A549 (cell line): ENCODE results near the gene KRT14. TPM values are rescaled to one million over a fixed set of nuclear protein-coding genes. Genes with fewer than 3 reads are reported as not detected.

ENCODE experiments used
- ATAC-seq, 2 experiments: fragments of 200-7000 bp in 1 of 2; fragments of >200 bp in 1 of 2; cut with Nextera tagmentation in 1 of 2; cut with Tn5 transposase in 1 of 2; 3 replicates each; pipeline versions ENCODE4 v1.8.0 to v1.9.1; 2018 to 2020; ENCODE audit warnings: mild to moderate bottlenecking in 1 of 2, moderate library complexity in 1 of 2
- CTCF ChIA-PET: fragments of 300-600 bp; sonication (Branson Sonifier 250); formaldehyde crosslinking; extraction: SDS; loops from one replicate; lab custom pipeline; 2021; ENCODE audit warnings: antibody characterized with exemption, inconsistent platforms; lab: Yijun Ruan, JAX
- POLR2A ChIA-PET: fragments of 350-600 bp; formaldehyde crosslinking; extraction: SDS; loops from one replicate; lab custom pipeline; 2021; ENCODE audit warnings: antibody characterized with exemption, inconsistent platforms; lab: Yijun Ruan, JAX
- DNase-seq, 2 experiments: peaks; one replicate each; pipeline versions ENCODE4 v3.0.0 to v3.0.0-alpha.2; 2011 to 2016; ENCODE audit warnings: low read depth in 1 of 2, low spot score in 1 of 2
- FAIRE-seq: peaks from 2 replicates; lab custom pipeline; 2011; peaks lifted over from hg19 to GRCh38; lab: Jason Lieb, UNC
- H3K27ac ChIP-seq, 2 experiments: fragments of >200 bp; sonication (Bioruptor Twin); formaldehyde crosslinking; 3 replicates each; pipeline ENCODE4 v1.5.1; 2016 to 2017
- H3K4me1 ChIP-seq: fragments of >200 bp; sonication (Bioruptor Twin); formaldehyde crosslinking; 3 replicates; pipeline ENCODE4 v1.6.1; 2016
- H3K4me2 ChIP-seq: fragments of >200 bp; sonication (Bioruptor Twin); formaldehyde crosslinking; 3 replicates; pipeline ENCODE4 v1.6.1; 2016
- H3K4me3 ChIP-seq: fragments of >200 bp; sonication (Bioruptor Twin); formaldehyde crosslinking; 3 replicates; pipeline ENCODE4 v1.5.1; 2016
- H3K9me3 ChIP-seq: fragments of >200 bp; sonication (Bioruptor Twin); formaldehyde crosslinking; 3 replicates; pipeline ENCODE4 v1.6.1; 2016
- BHLHE40 ChIP-seq: IDR thresholded peaks from 2 replicates; pipeline ENCODE4 v1.6.1; 2012; ENCODE audit warnings: low read depth, low read length, inconsistent platforms
- CTCF ChIP-seq: fragments of >200 bp; sonication (Bioruptor Twin); formaldehyde crosslinking; IDR thresholded peaks from 3 replicates; pipeline ENCODE4 v1.5.1; 2016
- EHF ChIP-seq: fragments of 250-450 bp; sonication (Bioruptor Pico); IDR thresholded peaks from 2 replicates; pipeline ENCODE4 v1.5.0; 2020; ENCODE audit warnings: mild to moderate bottlenecking
- FOSL2 ChIP-seq, 2 experiments: fragments of 450-650 bp in 1 of 2; fragments of >200 bp in 1 of 2; sonication (Bioruptor Twin) in 1 of 2; formaldehyde crosslinking; IDR thresholded peaks; 2 replicates each; pipeline versions ENCODE4 v1.5.0 to v1.6.1; 2016 to 2020; ENCODE audit warnings: mild to moderate bottlenecking in 1 of 2, moderate library complexity in 1 of 2
- HOXA7 ChIP-seq: fragments of 250-450 bp; sonication (Bioruptor Pico); IDR thresholded peaks from 2 replicates; pipeline ENCODE4 v1.5.0; 2020; ENCODE audit warnings: mild to moderate bottlenecking, moderate library complexity
- HOXB13 ChIP-seq: fragments of 250-450 bp; sonication (Bioruptor Pico); IDR thresholded peaks from 2 replicates; pipeline ENCODE4 v1.5.0; 2020; ENCODE audit warnings: low read depth, mild to moderate bottlenecking, moderate library complexity
- HOXB5 ChIP-seq: fragments of 250-450 bp; sonication (Bioruptor Pico); IDR thresholded peaks from 2 replicates; pipeline ENCODE4 v1.5.0; 2020; ENCODE audit warnings: mild to moderate bottlenecking, moderate library complexity
- JUN ChIP-seq, 2 experiments: fragments of >200 bp; sonication (Bioruptor Twin); formaldehyde crosslinking; IDR thresholded peaks; 2 replicates in 1 of 2; 3 replicates in 1 of 2; pipeline ENCODE4 v1.6.1; 2016 to 2017
- JUNB ChIP-seq: fragments of >200 bp; sonication (Bioruptor Twin); formaldehyde crosslinking; IDR thresholded peaks from 2 replicates; pipeline ENCODE4 v1.6.1; 2016
- KDM1A ChIP-seq: fragments of 200-600 bp; sonication (generic); IDR thresholded peaks from 2 replicates; pipeline ENCODE4 v1.6.1; 2016; ENCODE audit warnings: low read depth, mild to moderate bottlenecking
- MAFK ChIP-seq: fragments of 450-650 bp; IDR thresholded peaks from 2 replicates; pipeline ENCODE4 v1.6.1; 2014; ENCODE audit not compliant: partially characterized antibody
- NFE2L2 ChIP-seq: fragments of 150-350 bp; conservative IDR thresholded peaks from 2 replicates; pipeline ENCODE4 v1.6.1; 2014; ENCODE audit warnings: low read length
- NPAS2 ChIP-seq: fragments of 250-450 bp; sonication (Bioruptor Pico); IDR thresholded peaks from 2 replicates; pipeline ENCODE4 v1.8.0; 2022; ENCODE audit warnings: mild to moderate bottlenecking, moderate library complexity, borderline replicate concordance
- NR3C1 ChIP-seq: fragments of >200 bp; sonication (Bioruptor Twin); formaldehyde crosslinking; IDR thresholded peaks from 3 replicates; pipeline ENCODE4 v1.6.1; 2017
- POLR2A ChIP-seq: IDR thresholded peaks from 2 replicates; pipeline ENCODE4 v1.6.1; 2012; ENCODE audit warnings: mild to moderate bottlenecking, low read length
- RAD21 ChIP-seq, 2 experiments: fragments of >200 bp in 1 of 2; sonication (Bioruptor Twin) in 1 of 2; formaldehyde crosslinking in 1 of 2; IDR thresholded peaks in 1 of 2; conservative IDR thresholded peaks in 1 of 2; 2 replicates in 1 of 2; 3 replicates in 1 of 2; pipeline ENCODE4 v1.6.1; 2012 to 2018; ENCODE audit warnings: inconsistent platforms in 1 of 2
- RARB ChIP-seq: fragments of 250-450 bp; sonication (Bioruptor Pico); IDR thresholded peaks from 2 replicates; pipeline ENCODE4 v1.8.0; 2021; ENCODE audit warnings: mild to moderate bottlenecking, moderate library complexity
- RFX5 ChIP-seq: fragments of 450-650 bp; IDR thresholded peaks from 2 replicates; pipeline ENCODE4 v1.7.1; 2014; ENCODE audit warnings: antibody characterized with exemption, mild to moderate bottlenecking, moderate library complexity
- TP53 ChIP-seq: fragments of 250-450 bp; sonication (Bioruptor Pico); IDR thresholded peaks from 2 replicates; pipeline ENCODE4 v1.5.0; 2021; ENCODE audit warnings: mild to moderate bottlenecking, moderate library complexity
- ZNF302 ChIP-seq: fragments of 250-450 bp; sonication (Bioruptor Pico); IDR thresholded peaks from 2 replicates; pipeline ENCODE4 v1.9.0; 2021; ENCODE audit warnings: inconsistent platforms, mild to moderate bottlenecking, moderate library complexity
- ZSCAN20 ChIP-seq: fragments of 250-450 bp; sonication (Bioruptor Pico); IDR thresholded peaks from 2 replicates; pipeline ENCODE4 v1.8.0; 2022; ENCODE audit warnings: mild to moderate bottlenecking, moderate library complexity
- WGBS: methylation state at CpG from one replicate; pipeline ENCODE4 v1.1.6; 2017; ENCODE audit errors: missing lambda C conversion rate; 5-methylcytosine and 5-hydroxymethylcytosine counted together
- polyA plus RNA-seq, 4 experiments: library from polyadenylated mRNA; depleted of rRNA in 3 of 4; stranded (reverse); fragments of >200 nt; fragmentation: RNase III in 1 of 4; extraction: RNeasy Plus Mini Kit Qiagen cat#74134 plus additional on column Dnase treatment in 1 of 4; gene quantifications; 2 replicates in 3 of 4; 3 replicates in 1 of 4; pipeline ENCODE4 v1.2.3, GENCODE V29; 2011 to 2017
- TF ChIP-seq, protein P1 (sequence below): fragments of 200-600 bp; sonication (generic); IDR thresholded peaks from 2 replicates; pipeline ENCODE4 v1.6.1; 2016; ENCODE audit warnings: antibody characterized with exemption, mild to moderate bottlenecking, moderate library complexity

KRT14 gene
- polyA plus RNA-seq, 2 of the 4 experiments (the other 2 are of a cell fraction), result 0.04 to 0.10 TPM

- WGBS, result 51% methylated on average over 5 of the region's 8 CpGs
- ChIA-PET CTCF (interaction anchor here (0.8 to 2.9 kb wide), 11 partner anchors 10 to 889 kb away, joined by 3 to 12 read pairs (median 5); partner anchors contain the start of gene KRT24), POLR2A (no interaction called here)
- no peak overlapping the region for H3K4me2 ChIP-seq
- FAIRE-seq, result no peak
- TF ChIP-seq NFE2L2 (no peak), JUN (IDR thresholded peaks at IDR 0.05) (no peak), HOXA7 (CRISPR knock-in tag) (no peak), TP53 (CRISPR knock-in tag) (no peak), EHF (CRISPR knock-in tag) (no peak), ZNF302 (CRISPR knock-in tag) (no peak), CTCF (no peak), JUNB (no peak), RFX5 (no peak), FOSL2 (IDR thresholded peaks at IDR 0.05) (no peak), FOSL2 (CRISPR knock-in tag; IDR thresholded peaks at IDR 0.05) (no peak), RARB (CRISPR knock-in tag) (no peak), RAD21 (conservative IDR thresholded peaks at IDR 0.05 in 1 of 2, IDR thresholded peaks at IDR 0.05 in 1 of 2) (no peak), HOXB5 (CRISPR knock-in tag) (no peak)
- DNase-seq, result no peak
- no peak overlapping the region for H3K4me3 ChIP-seq
- H3K27ac ChIP-seq, result no peak overlapping the region
- peak in 1 of 2 experiments; percentile 27; a peak in 2 of 6 replicates for ATAC-seq
- no peaks in the 10 kb centered on the region for H3K4me1 ChIP-seq
- no peaks in the 10 kb centered on the region for H3K9me3 ChIP-seq
These were observed 6.7 kb upstream of the KRT14 start for GRCh38 chr17:41593306-41593981.

- FAIRE-seq (no peak), ATAC-seq (no peak), DNase-seq (no peak)
- Histone ChIP-seq H3K27ac (no peak overlapping the region), H3K4me2 (no peak overlapping the region), H3K4me1 (no peaks in the 10 kb centered on the region), H3K4me3 (no peak overlapping the region), H3K9me3 (no peaks in the 10 kb centered on the region)
- ChIA-PET CTCF (interaction anchor here (1.3 to 2.9 kb wide), 9 partner anchors 10 to 75 kb away, joined by 3 to 15 read pairs (median 9); no protein-coding TSS in a partner anchor), POLR2A (no interaction called here)
- 64% methylated on average over 12 of the region's 12 CpGs for WGBS
- TF ChIP-seq ZSCAN20 (CRISPR knock-in tag) (no peak), MAFK (no peak)
These were observed 6.1 kb upstream of the KRT14 start for GRCh38 chr17:41592601-41593305.

- H3K4me1 ChIP-seq, result no peaks in the 10 kb centered on the region
- TF ChIP-seq NPAS2 (CRISPR knock-in tag) (no peak), ZSCAN20 (CRISPR knock-in tag) (no peak), JUN (IDR thresholded peaks at IDR 0.05) (no peak), BHLHE40 (no peak), HOXB13 (CRISPR knock-in tag) (no peak), POLR2A (no peak), NR3C1 (no peak), KDM1A (no peak)
- TF ChIP-seq, protein P1, sequence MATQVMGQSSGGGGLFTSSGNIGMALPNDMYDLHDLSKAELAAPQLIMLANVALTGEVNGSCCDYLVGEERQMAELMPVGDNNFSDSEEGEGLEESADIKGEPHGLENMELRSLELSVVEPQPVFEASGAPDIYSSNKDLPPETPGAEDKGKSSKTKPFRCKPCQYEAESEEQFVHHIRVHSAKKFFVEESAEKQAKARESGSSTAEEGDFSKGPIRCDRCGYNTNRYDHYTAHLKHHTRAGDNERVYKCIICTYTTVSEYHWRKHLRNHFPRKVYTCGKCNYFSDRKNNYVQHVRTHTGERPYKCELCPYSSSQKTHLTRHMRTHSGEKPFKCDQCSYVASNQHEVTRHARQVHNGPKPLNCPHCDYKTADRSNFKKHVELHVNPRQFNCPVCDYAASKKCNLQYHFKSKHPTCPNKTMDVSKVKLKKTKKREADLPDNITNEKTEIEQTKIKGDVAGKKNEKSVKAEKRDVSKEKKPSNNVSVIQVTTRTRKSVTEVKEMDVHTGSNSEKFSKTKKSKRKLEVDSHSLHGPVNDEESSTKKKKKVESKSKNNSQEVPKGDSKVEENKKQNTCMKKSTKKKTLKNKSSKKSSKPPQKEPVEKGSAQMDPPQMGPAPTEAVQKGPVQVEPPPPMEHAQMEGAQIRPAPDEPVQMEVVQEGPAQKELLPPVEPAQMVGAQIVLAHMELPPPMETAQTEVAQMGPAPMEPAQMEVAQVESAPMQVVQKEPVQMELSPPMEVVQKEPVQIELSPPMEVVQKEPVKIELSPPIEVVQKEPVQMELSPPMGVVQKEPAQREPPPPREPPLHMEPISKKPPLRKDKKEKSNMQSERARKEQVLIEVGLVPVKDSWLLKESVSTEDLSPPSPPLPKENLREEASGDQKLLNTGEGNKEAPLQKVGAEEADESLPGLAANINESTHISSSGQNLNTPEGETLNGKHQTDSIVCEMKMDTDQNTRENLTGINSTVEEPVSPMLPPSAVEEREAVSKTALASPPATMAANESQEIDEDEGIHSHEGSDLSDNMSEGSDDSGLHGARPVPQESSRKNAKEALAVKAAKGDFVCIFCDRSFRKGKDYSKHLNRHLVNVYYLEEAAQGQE, result no peak
- H3K9me3 ChIP-seq, result no peaks in the 10 kb centered on the region
- H3K4me3 ChIP-seq, result no peak overlapping the region
- no peak for FAIRE-seq
- CTCF ChIA-PET, result interaction anchor here (1.0 to 2.1 kb wide), 5 partner anchors 10 to 786 kb away, joined by 3 to 6 read pairs (median 5); no protein-coding TSS in a partner anchor
- no peak overlapping the region for H3K27ac ChIP-seq
- no peak overlapping the region for H3K4me2 ChIP-seq
- POLR2A ChIA-PET, result no interaction called here
- DNase-seq, result no peak
- WGBS, result 46% methylated on average over 3 of the region's 3 CpGs
- no peak; a peak in 2 of 6 replicates for ATAC-seq
These were observed 2.6 kb upstream of the KRT14 start for GRCh38 chr17:41589301-41589700.
